HepG2 (cell line): ENCODE results near the gene TRIM72. TPM values are rescaled to one million over a fixed set of nuclear protein-coding genes. Genes with fewer than 3 reads are reported as not detected.
A peak's percentile ranks its signal among the peaks of the same experiment; 100 is the strongest.

ENCODE experiments used
- DMAP1 ChIP-seq: IDR thresholded peaks from 2 replicates; pipeline ENCODE4 v1.6.1; 2016
- KLF11 ChIP-seq: IDR thresholded peaks from 2 replicates; pipeline ENCODE4 v1.6.1; 2016; ENCODE audit warnings: missing compliant biosample characterization
- MATR3 ChIP-seq: sonication (generic); formaldehyde crosslinking; IDR thresholded peaks from 2 replicates; pipeline ENCODE4 v1.4.0; 2020; ENCODE audit warnings: missing genetic modification reagents
- MYNN ChIP-seq: sonication (generic); formaldehyde crosslinking; IDR thresholded peaks from 2 replicates; pipeline ENCODE4 v1.4.0; 2020; ENCODE audit warnings: mild to moderate bottlenecking, low read depth, missing genetic modification reagents
- NCOA2 ChIP-seq: sonication (generic); formaldehyde crosslinking; IDR thresholded peaks from 2 replicates; pipeline ENCODE4 v1.8.0; 2022; ENCODE audit warnings: inconsistent platforms
- NRL ChIP-seq: sonication (generic); formaldehyde crosslinking; IDR thresholded peaks from 2 replicates; pipeline ENCODE4 v1.5.0; 2020; ENCODE audit warnings: missing genetic modification reagents, mild to moderate bottlenecking, moderate library complexity, borderline replicate concordance
- PPARG ChIP-seq: conservative IDR thresholded peaks from 2 replicates; pipeline ENCODE4 v1.6.1; 2016; ENCODE audit warnings: missing biosample characterization, missing genetic modification reagents
- SIN3B ChIP-seq: fragments of 150-350 bp; IDR thresholded peaks from 2 replicates; pipeline ENCODE4 v1.6.1; 2014; ENCODE audit warnings: low read length
- YY1 ChIP-seq: IDR thresholded peaks from 2 replicates; pipeline ENCODE4 v1.6.1; 2011; ENCODE audit warnings: low read length, low read depth, moderate library complexity, mild to moderate bottlenecking; ENCODE audit not compliant: insufficient read depth, insufficient replicate concordance
- ZNF121 ChIP-seq: sonication (generic); formaldehyde crosslinking; IDR thresholded peaks from 2 replicates; pipeline ENCODE4 v1.5.0; 2020; ENCODE audit warnings: mild to moderate bottlenecking, missing genetic modification reagents
- ZNF264 ChIP-seq: sonication (generic); formaldehyde crosslinking; IDR thresholded peaks from 2 replicates; pipeline ENCODE4 v1.4.0; 2020; ENCODE audit warnings: missing genetic modification reagents
- ZNF7 ChIP-seq: IDR thresholded peaks from 2 replicates; pipeline ENCODE4 v1.6.1; 2016; ENCODE audit warnings: missing biosample characterization, missing genetic modification reagents
- ZNF75D ChIP-seq: sonication (generic); formaldehyde crosslinking; IDR thresholded peaks from 2 replicates; pipeline ENCODE4 v1.8.1; 2023; ENCODE audit warnings: missing genetic modification reagents, mild to moderate bottlenecking, borderline replicate concordance
- polyA plus RNA-seq, 8 experiments: library from polyadenylated mRNA; depleted of rRNA in 3 of 8; stranded (reverse) in 7 of 8; unstranded in 1 of 8; fragments of >200 nt; fragmentation: Illumina TruSeq in 4 of 8; extraction: Trizol in 4 of 8; gene quantifications; 2 replicates each; pipeline versions ENCODE4 v1.2.1 to v1.2.3, GENCODE V29; 2011 to 2016; ENCODE audit warnings: low read depth in 4 of 8, missing spikeins in 1 of 8, mixed read lengths in 1 of 8; ENCODE audit not compliant: insufficient read depth in 1 of 8
- total RNA-seq, 5 experiments: library from RNA; depleted of rRNA; stranded (reverse); fragments of >200 nt; fragmentation: Illumina TruSeq; extraction: Trizol; gene quantifications; 2 replicates each; pipeline ENCODE4 v1.2.3, GENCODE V29; 2016; ENCODE audit warnings: low read depth in 1 of 5
- TF ChIP-seq, protein P1 (sequence below): IDR thresholded peaks from 2 replicates; pipeline ENCODE4 v1.6.1; 2016; ENCODE audit warnings: low read depth, missing genetic modification reagents, missing compliant biosample characterization
- TF ChIP-seq, protein P2 (sequence below): sonication (generic); IDR thresholded peaks from 2 replicates; pipeline ENCODE4 v1.6.1; 2016; ENCODE audit warnings: low read depth, borderline replicate concordance
- TF ChIP-seq, protein P3 (sequence below): sonication (generic); formaldehyde crosslinking; IDR thresholded peaks from 2 replicates; pipeline ENCODE4 v1.5.0; 2020; ENCODE audit warnings: mild to moderate bottlenecking, missing genetic modification reagents
- TF ChIP-seq, protein P4 (sequence below): sonication (generic); formaldehyde crosslinking; IDR thresholded peaks from 2 replicates; pipeline ENCODE4 v1.4.0; 2020; ENCODE audit warnings: missing genetic modification reagents
- TF ChIP-seq, protein P5 (sequence below): sonication (generic); formaldehyde crosslinking; IDR thresholded peaks from 2 replicates; pipeline ENCODE4 v1.8.1; 2023; ENCODE audit warnings: mild to moderate bottlenecking, missing genetic modification reagents, borderline replicate concordance

TRIM72 gene
- total and polyA plus RNA-seq, 2 of the 13 experiments (the other 11 are each of a cell fraction or from before 2014, with no cell fraction given): not detected

DNA sequence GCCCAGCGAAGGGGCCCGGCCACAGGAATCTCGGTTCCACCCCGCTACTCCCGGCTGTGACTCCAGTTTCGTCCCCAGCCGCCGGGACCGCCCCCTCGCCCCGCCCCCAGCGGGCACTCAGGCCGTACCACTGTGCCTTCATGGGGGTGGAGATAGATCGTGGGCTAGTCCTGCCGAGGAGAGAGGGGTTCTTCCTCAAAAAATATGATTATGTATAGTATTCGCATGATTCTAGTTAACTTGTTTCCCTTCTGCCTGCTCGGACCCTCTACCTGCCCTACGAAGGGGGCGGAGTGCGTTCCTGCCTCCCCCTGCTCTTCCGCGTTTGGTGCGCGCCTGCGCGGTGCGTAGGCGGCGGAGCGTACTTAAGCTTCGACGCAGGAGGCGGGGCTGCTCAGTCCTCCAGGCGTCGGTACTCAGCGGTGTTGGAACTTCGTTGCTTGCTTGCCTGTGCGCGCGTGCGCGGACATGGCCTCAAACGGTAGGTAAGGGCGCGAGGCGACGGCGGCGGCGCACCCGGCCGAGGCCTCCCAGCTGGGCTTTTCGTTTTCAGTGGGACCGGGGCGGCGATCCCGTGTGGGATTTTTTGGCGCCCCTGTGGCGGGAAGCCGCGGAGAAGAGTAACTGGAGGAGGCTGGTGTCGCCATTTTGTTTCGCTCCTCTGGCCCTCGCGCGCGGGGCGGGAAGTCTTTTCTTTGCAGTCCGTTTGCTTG, 34.0 kb upstream of the TRIM72 start, which contains the start of gene FUS (continued):
- TF ChIP-seq, protein P1, sequence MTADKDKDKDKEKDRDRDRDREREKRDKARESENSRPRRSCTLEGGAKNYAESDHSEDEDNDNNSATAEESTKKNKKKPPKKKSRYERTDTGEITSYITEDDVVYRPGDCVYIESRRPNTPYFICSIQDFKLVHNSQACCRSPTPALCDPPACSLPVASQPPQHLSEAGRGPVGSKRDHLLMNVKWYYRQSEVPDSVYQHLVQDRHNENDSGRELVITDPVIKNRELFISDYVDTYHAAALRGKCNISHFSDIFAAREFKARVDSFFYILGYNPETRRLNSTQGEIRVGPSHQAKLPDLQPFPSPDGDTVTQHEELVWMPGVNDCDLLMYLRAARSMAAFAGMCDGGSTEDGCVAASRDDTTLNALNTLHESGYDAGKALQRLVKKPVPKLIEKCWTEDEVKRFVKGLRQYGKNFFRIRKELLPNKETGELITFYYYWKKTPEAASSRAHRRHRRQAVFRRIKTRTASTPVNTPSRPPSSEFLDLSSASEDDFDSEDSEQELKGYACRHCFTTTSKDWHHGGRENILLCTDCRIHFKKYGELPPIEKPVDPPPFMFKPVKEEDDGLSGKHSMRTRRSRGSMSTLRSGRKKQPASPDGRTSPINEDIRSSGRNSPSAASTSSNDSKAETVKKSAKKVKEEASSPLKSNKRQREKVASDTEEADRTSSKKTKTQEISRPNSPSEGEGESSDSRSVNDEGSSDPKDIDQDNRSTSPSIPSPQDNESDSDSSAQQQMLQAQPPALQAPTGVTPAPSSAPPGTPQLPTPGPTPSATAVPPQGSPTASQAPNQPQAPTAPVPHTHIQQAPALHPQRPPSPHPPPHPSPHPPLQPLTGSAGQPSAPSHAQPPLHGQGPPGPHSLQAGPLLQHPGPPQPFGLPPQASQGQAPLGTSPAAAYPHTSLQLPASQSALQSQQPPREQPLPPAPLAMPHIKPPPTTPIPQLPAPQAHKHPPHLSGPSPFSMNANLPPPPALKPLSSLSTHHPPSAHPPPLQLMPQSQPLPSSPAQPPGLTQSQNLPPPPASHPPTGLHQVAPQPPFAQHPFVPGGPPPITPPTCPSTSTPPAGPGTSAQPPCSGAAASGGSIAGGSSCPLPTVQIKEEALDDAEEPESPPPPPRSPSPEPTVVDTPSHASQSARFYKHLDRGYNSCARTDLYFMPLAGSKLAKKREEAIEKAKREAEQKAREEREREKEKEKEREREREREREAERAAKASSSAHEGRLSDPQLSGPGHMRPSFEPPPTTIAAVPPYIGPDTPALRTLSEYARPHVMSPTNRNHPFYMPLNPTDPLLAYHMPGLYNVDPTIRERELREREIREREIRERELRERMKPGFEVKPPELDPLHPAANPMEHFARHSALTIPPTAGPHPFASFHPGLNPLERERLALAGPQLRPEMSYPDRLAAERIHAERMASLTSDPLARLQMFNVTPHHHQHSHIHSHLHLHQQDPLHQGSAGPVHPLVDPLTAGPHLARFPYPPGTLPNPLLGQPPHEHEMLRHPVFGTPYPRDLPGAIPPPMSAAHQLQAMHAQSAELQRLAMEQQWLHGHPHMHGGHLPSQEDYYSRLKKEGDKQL (CRISPR knock-in tag): no peak
- TF ChIP-seq, protein P2, sequence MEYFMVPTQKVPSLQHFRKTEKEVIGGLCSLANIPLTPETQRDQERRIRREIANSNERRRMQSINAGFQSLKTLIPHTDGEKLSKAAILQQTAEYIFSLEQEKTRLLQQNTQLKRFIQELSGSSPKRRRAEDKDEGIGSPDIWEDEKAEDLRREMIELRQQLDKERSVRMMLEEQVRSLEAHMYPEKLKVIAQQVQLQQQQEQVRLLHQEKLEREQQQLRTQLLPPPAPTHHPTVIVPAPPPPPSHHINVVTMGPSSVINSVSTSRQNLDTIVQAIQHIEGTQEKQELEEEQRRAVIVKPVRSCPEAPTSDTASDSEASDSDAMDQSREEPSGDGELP: 0 out of 2 replicates have a peak, but pooled peaks have one; percentile 10
- TF ChIP-seq MYNN: no peak; the same call in 1 of the 2 replicates
- TF ChIP-seq, protein P3, sequence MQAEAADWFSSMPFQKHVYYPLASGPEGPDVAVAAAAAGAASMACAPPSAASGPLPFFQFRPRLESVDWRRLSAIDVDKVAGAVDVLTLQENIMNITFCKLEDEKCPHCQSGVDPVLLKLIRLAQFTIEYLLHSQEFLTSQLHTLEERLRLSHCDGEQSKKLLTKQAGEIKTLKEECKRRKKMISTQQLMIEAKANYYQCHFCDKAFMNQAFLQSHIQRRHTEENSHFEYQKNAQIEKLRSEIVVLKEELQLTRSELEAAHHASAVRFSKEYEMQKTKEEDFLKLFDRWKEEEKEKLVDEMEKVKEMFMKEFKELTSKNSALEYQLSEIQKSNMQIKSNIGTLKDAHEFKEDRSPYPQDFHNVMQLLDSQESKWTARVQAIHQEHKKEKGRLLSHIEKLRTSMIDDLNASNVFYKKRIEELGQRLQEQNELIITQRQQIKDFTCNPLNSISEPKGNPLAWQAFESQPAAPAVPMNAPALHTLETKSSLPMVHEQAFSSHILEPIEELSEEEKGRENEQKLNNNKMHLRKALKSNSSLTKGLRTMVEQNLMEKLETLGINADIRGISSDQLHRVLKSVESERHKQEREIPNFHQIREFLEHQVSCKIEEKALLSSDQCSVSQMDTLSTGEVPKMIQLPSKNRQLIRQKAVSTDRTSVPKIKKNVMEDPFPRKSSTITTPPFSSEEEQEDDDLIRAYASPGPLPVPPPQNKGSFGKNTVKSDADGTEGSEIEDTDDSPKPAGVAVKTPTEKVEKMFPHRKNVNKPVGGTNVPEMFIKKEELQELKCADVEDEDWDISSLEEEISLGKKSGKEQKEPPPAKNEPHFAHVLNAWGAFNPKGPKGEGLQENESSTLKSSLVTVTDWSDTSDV: peak; percentile 78
- peak; percentile 67 for TF ChIP-seq NCOA2 (CRISPR knock-in tag)
- TF ChIP-seq KLF11 (CRISPR knock-in tag): peak; percentile 93; the same call in 1 of the 2 replicates
- TF ChIP-seq, protein P4, sequence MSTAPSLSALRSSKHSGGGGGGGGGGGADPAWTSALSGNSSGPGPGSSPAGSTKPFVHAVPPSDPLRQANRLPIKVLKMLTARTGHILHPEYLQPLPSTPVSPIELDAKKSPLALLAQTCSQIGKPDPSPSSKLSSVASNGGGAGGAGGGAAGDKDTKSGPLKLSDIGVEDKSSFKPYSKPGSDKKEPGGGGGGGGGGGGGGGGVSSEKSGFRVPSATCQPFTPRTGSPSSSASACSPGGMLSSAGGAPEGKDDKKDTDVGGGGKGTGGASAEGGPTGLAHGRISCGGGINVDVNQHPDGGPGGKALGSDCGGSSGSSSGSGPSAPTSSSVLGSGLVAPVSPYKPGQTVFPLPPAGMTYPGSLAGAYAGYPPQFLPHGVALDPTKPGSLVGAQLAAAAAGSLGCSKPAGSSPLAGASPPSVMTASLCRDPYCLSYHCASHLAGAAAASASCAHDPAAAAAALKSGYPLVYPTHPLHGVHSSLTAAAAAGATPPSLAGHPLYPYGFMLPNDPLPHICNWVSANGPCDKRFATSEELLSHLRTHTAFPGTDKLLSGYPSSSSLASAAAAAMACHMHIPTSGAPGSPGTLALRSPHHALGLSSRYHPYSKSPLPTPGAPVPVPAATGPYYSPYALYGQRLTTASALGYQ: peak; percentile 84
- TF ChIP-seq ZNF121: no peak; the same call in none of the 2 replicates
- peak; percentile 68; the same call in 1 of the 2 replicates for TF ChIP-seq SIN3B
- TF ChIP-seq, protein P5, sequence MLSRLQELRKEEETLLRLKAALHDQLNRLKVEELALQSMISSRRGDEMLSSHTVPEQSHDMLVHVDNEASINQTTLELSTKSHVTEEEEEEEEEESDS (CRISPR knock-in tag): 0 out of 2 replicates have a peak, but pooled peaks have one; percentile 24
- TF ChIP-seq NRL (CRISPR knock-in tag): peak; percentile 5; the same call in 1 of the 2 replicates
- TF ChIP-seq MATR3: no peak
- 0 out of 2 replicates have a peak, but pooled peaks have one; percentile 37 for TF ChIP-seq ZNF7 (CRISPR knock-in tag)
- TF ChIP-seq ZNF75D (CRISPR knock-in tag): peak; percentile 71; the same call in 1 of the 2 replicates
- TF ChIP-seq DMAP1 (CRISPR knock-in tag): peak; percentile 91; the same call in 1 of the 2 replicates
- TF ChIP-seq PPARG (CRISPR knock-in tag): peak; percentile 60
- peak; percentile 94 for TF ChIP-seq YY1
- peak; percentile 81; the same call in 1 of the 2 replicates for TF ChIP-seq ZNF264
